ENCODE measurements around the gene WDR49. TPM values are rescaled to one million over a fixed set of nuclear protein-coding genes. Genes with fewer than 3 reads are reported as not detected.
"Not testable (repeated sequence)": the region's sequence is repeated elsewhere in the genome, so short reads cannot be mapped to it uniquely, and the experiment has no call there.

WDR49 gene
- total RNA-seq, 2 donors from 2014 or later: 0.93 to 1.6 TPM

DNA sequence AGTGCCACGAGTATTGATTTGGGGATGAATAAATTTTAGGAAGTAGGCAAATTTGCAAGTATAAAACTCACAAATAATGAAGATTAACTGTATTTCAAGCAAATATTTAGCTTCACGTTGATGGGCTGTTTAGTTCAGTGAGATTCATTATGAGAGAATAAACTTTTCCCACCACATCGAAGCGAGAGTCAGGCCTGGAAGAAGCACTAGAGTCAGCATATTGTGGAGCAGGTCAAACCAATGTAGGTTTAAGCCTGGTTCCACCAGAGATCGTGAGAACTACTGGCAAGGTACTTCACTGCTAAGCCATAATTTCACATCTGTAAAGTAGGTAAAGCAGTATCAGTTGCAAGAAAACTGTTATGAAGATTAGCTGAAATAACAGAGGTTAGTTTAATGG is 22.3 kb downstream of the WDR49 start:
- TF ChIP-seq CTCF (conservative IDR thresholded peaks at IDR 0.05): no peak
- no peak for DNase-seq
- Histone ChIP-seq H3K27ac (ENCODE audit: low read depth, low read length) (no peak overlapping the region), H3K4me3 (ENCODE audit: low read length) (no peak overlapping the region), H3K4me1 (ENCODE audit: control insufficient read depth, insufficient read depth, low read length) (no peaks in the 10 kb centered on the region), H3K27me3 (ENCODE audit: control insufficient read depth, insufficient read depth, low read length, poor library complexity, severe bottlenecking) (no peaks in the 10 kb centered on the region), H3K9ac (ENCODE audit: extremely low read depth, low read length, poor library complexity, severe bottlenecking) (no peak overlapping the region), H3K9me3 (ENCODE audit: control insufficient read depth, low read length) (peaks cover 1% of the 10 kb centered on the region), H3K36me3 (ENCODE audit: control insufficient read depth, insufficient read depth, low read length) (no peaks in the 10 kb centered on the region)
- Mint-ChIP-seq H3K9me3 (no peaks in the 10 kb centered on the region), H3K4me3 (no peak overlapping the region), H3K36me3 (ENCODE audit: low read depth) (no peaks in the 10 kb centered on the region), H3K4me1 (peaks cover 8% of the 10 kb centered on the region), H3K27ac (no peak overlapping the region), H3K27me3 (ENCODE audit: insufficient read depth) (no peaks in the 10 kb centered on the region)
- 94 to 97% methylated on average over 4 to 5 of the region's 5 CpGs for WGBS, 2 experiments (ENCODE audit: insufficient coverage in 1 of 2, insufficient read length in 1 of 2)

- H3K4me3 ChIP-seq (ENCODE audit: low read length): no peak overlapping the region
- no peaks in the 10 kb centered on the region for H3K27me3 ChIP-seq (ENCODE audit: control insufficient read depth, insufficient read depth, low read length, poor library complexity, severe bottlenecking)
- TF ChIP-seq CTCF (conservative IDR thresholded peaks at IDR 0.05): no peak
- H3K27ac ChIP-seq (ENCODE audit: low read depth, low read length): no peak overlapping the region
- Mint-ChIP-seq H3K4me1 (peaks cover 8% of the 10 kb centered on the region), H3K27ac (no peak overlapping the region), H3K9me3 (no peaks in the 10 kb centered on the region), H3K36me3 (ENCODE audit: low read depth) (no peaks in the 10 kb centered on the region), H3K4me3 (no peak overlapping the region), H3K27me3 (ENCODE audit: insufficient read depth) (no peaks in the 10 kb centered on the region)
- DNase-seq: no peak
- no peak overlapping the region for H3K9ac ChIP-seq (ENCODE audit: extremely low read depth, low read length, poor library complexity, severe bottlenecking)
- no peaks in the 10 kb centered on the region for H3K4me1 ChIP-seq (ENCODE audit: control insufficient read depth, insufficient read depth, low read length)
- no peaks in the 10 kb centered on the region for H3K9me3 ChIP-seq (ENCODE audit: control insufficient read depth, low read length)
- H3K36me3 ChIP-seq (ENCODE audit: control insufficient read depth, insufficient read depth, low read length): no peaks in the 10 kb centered on the region
Measured at GRCh38 chr3:167626490-167626889, 27.3 kb downstream of the WDR49 start.

GRCh38 chr3:167615030-167615429 is 38.7 kb downstream of the WDR49 start:
- Mint-ChIP-seq H3K4me1 (no peaks in the 10 kb centered on the region), H3K36me3 (ENCODE audit: low read depth) (no peaks in the 10 kb centered on the region), H3K9me3 (no peaks in the 10 kb centered on the region), H3K4me3 (no peak overlapping the region), H3K27ac (no peak overlapping the region), H3K27me3 (ENCODE audit: insufficient read depth) (no peaks in the 10 kb centered on the region)
- Histone ChIP-seq H3K27me3 (ENCODE audit: control insufficient read depth, insufficient read depth, low read length, poor library complexity, severe bottlenecking) (no peaks in the 10 kb centered on the region), H3K27ac (ENCODE audit: low read depth, low read length) (no peak overlapping the region), H3K36me3 (ENCODE audit: control insufficient read depth, insufficient read depth, low read length) (no peaks in the 10 kb centered on the region), H3K9ac (ENCODE audit: extremely low read depth, low read length, poor library complexity, severe bottlenecking) (no peak overlapping the region), H3K4me3 (ENCODE audit: low read length) (no peak overlapping the region), H3K9me3 (ENCODE audit: control insufficient read depth, low read length) (no peaks in the 10 kb centered on the region), H3K4me1 (ENCODE audit: control insufficient read depth, insufficient read depth, low read length) (no peaks in the 10 kb centered on the region)
- peak; percentile 32 for TF ChIP-seq CTCF (conservative IDR thresholded peaks at IDR 0.05)
- WGBS, 2 experiments (ENCODE audit: insufficient coverage in 1 of 2, insufficient read length in 1 of 2): 90 to 100% methylated on average over 1 to 3 of the region's 3 CpGs
- peak; percentile 39 for DNase-seq

GRCh38 chr3:167614196-167614595 is 39.5 kb downstream of the WDR49 start:
- not testable (repeated sequence) for H3K9ac ChIP-seq (ENCODE audit: extremely low read depth, low read length, poor library complexity, severe bottlenecking); H3K4me3 ChIP-seq (ENCODE audit: low read length); DNase-seq; H3K9me3 Mint-ChIP-seq; H3K4me3 Mint-ChIP-seq; H3K27me3 Mint-ChIP-seq (ENCODE audit: insufficient read depth); H3K4me1 ChIP-seq (ENCODE audit: control insufficient read depth, insufficient read depth, low read length); H3K4me1 Mint-ChIP-seq; H3K27ac ChIP-seq (ENCODE audit: low read depth, low read length); H3K36me3 ChIP-seq (ENCODE audit: control insufficient read depth, insufficient read depth, low read length); H3K9me3 ChIP-seq (ENCODE audit: control insufficient read depth, low read length); H3K36me3 Mint-ChIP-seq (ENCODE audit: low read depth); H3K27me3 ChIP-seq (ENCODE audit: control insufficient read depth, insufficient read depth, low read length, poor library complexity, severe bottlenecking); H3K27ac Mint-ChIP-seq
- WGBS, 2 experiments (ENCODE audit: insufficient coverage in 1 of 2, insufficient read length in 1 of 2): 91 to 100% methylated on average over 1 to 5 of the region's 5 CpGs

Measured in endodermal cell (in vitro differentiated cells).